ENCODE data around the gene TEDC2.

DNA sequence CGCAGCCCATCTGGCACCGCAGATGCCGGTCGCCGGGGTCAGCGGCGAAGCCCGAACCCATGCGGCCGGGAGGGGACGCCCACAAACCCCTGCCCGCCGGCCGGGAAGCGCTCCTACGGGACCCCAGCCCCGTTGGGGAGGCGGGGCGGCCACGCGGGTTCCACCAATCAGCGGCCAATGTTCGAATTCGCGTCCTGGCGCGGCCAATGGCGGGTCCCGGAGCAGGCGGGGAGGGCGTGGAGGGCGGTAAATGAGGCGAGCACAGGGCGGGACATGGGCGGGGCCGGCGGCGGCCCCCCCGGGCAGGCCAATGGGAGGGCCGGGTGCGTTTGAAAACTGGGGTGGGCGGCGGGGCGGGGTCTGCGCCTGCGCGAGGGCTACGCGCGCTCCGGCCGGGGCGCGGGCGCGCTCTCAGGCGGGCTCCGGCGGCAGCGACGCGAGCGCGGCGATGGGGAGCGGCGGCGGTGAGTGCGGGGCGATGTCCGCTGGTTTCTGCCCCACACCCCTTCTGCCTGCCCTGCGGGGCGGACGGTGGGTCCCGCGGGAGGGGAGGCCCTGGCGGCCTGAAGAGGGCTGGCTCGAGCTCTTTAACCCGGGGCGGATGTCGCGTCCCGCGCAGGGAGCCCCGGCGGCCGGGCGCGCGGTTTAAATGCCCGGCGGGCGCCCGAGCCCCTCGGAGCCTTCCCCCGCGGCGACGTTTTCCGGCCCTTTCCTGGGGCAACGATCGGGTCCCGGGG is 30.7 kb upstream of the TEDC2 start, which contains the start of gene CCNF:
- no peak for TF ChIP-seq SPI1 (IDR thresholded peaks at IDR 0.05; ENCODE audit: borderline replicate concordance, insufficient read depth, low read depth, low read length)
- TF ChIP-seq, protein P1, sequence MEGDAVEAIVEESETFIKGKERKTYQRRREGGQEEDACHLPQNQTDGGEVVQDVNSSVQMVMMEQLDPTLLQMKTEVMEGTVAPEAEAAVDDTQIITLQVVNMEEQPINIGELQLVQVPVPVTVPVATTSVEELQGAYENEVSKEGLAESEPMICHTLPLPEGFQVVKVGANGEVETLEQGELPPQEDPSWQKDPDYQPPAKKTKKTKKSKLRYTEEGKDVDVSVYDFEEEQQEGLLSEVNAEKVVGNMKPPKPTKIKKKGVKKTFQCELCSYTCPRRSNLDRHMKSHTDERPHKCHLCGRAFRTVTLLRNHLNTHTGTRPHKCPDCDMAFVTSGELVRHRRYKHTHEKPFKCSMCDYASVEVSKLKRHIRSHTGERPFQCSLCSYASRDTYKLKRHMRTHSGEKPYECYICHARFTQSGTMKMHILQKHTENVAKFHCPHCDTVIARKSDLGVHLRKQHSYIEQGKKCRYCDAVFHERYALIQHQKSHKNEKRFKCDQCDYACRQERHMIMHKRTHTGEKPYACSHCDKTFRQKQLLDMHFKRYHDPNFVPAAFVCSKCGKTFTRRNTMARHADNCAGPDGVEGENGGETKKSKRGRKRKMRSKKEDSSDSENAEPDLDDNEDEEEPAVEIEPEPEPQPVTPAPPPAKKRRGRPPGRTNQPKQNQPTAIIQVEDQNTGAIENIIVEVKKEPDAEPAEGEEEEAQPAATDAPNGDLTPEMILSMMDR (IDR thresholded peaks at IDR 0.05 in 2 of 3, conservative IDR thresholded peaks at IDR 0.05 in 1 of 3; ENCODE audit: control insufficient read depth in 2 of 3, extremely low read depth in 1 of 3, insufficient read depth in 1 of 3, low read depth in 3 of 3, low read length in 3 of 3) = no peak

Data from GM12878 (cell line).